ENCODE measurements around the gene MARCO. TPM values are rescaled to one million over a fixed set of nuclear protein-coding genes. Genes with fewer than 3 reads are reported as not detected.

Gene MARCO
- total and polyA plus RNA-seq, 10 of the 15 experiments (the other 5 are each of a cell fraction or from before 2014, with no cell fraction given): 0.13 to 0.67 (median 0.32) TPM; not detected in 5

GRCh38 chr2:119004602-119005001 is 62.6 kb downstream of the MARCO start:
- Histone ChIP-seq H4K20me1 (ENCODE audit: control insufficient read depth, insufficient read depth) (no peaks in the 10 kb centered on the region), H3K36me3 (ENCODE audit: control insufficient read depth in 2 of 2, insufficient read depth in 2 of 2, low read length in 1 of 2) (no peaks in the 10 kb centered on the region), H3K79me2 (ENCODE audit: control insufficient read depth, insufficient read depth, low read length) (no peaks in the 10 kb centered on the region), H3K27ac (ENCODE audit: control insufficient read depth, insufficient read depth) (no peak overlapping the region), H3K27me3 (replicated peaks in 1 of 2; ENCODE audit: control insufficient read depth in 2 of 2, insufficient read depth in 2 of 2, low read length in 1 of 2) (peaks cover 0 to 2% of the 10 kb centered on the region in 2 experiments; a peak in 2 of 4 replicates), H3K4me2 (ENCODE audit: control insufficient read depth, insufficient read depth) (no peak overlapping the region), H3K4me1 (ENCODE audit: control insufficient read depth, insufficient read depth, low read length) (no peaks in the 10 kb centered on the region), H3K9me3 (replicated peaks; ENCODE audit: control insufficient read depth, insufficient read depth, low read length) (no peaks in the 10 kb centered on the region), H3K9ac (ENCODE audit: control insufficient read depth, insufficient read depth, low read length) (no peak overlapping the region), H3K4me3 (no peak overlapping the region), H2AFZ (ENCODE audit: control insufficient read depth, low read depth, low read length) (no peak overlapping the region)
- ChIA-PET POLR2A (no interaction called here), CTCF (interaction anchor here (1.2 to 1.6 kb wide), 2 partner anchors 18 to 123 kb away, joined by 5 read pairs; no protein-coding TSS in a partner anchor), SMC1A (ENCODE audit: uncharacterized antibody, unreplicated experiment) (interaction anchor here (0.8 to 1.1 kb wide), 3 partner anchors 18 to 122 kb away, joined by 3 read pairs; no protein-coding TSS in a partner anchor), RAD21 (ENCODE audit: unreplicated experiment) (interaction anchor here (0.7 to 1.6 kb wide), 3 partner anchors 13 to 18 kb away, joined by 3 to 5 read pairs (median 3); no protein-coding TSS in a partner anchor)
- WGBS (ENCODE audit: insufficient coverage, insufficient replicate concordance, low lambda C conversion rate, missing lambda C conversion rate): 12% methylated on average over 3 of the region's 3 CpGs
- FAIRE-seq (no peak), DNase-seq (ENCODE audit: low read depth, low spot score) (no peak), ATAC-seq (no peak)
- intact Hi-C loops (cut with micrococcal nuclease; ENCODE audit: unreplicated experiment) (no loop called here), in situ Hi-C loops (cut with MboI) (no loop called here)
- no TSS peak for BruUV-seq (replicated peaks)
- TF ChIP-seq BHLHE40 (IDR thresholded peaks at IDR 0.05; ENCODE audit: borderline replicate concordance in 1 of 2, low read depth in 2 of 2, low read length in 1 of 2) (peak in 1 of 2 experiments; percentile 37; a peak in 2 of 4 replicates), CBX3 (IDR thresholded peaks at IDR 0.05; ENCODE audit: borderline replicate concordance, low read depth) (no peak)

- intact Hi-C loops (cut with micrococcal nuclease; ENCODE audit: unreplicated experiment) (no loop called here), in situ Hi-C loops (cut with MboI) (no loop called here)
- H3K79me2 ChIP-seq (ENCODE audit: control insufficient read depth, insufficient read depth, low read length): no peaks in the 10 kb centered on the region
- no TSS peak for BruUV-seq (replicated peaks)
- no peak overlapping the region for H2AFZ ChIP-seq (ENCODE audit: control insufficient read depth, low read depth, low read length)
- ChIA-PET RAD21 (ENCODE audit: unreplicated experiment) (interaction anchor here (0.7 to 1.6 kb wide), 4 partner anchors 14 to 123 kb away, joined by 3 to 5 read pairs (median 3); no protein-coding TSS in a partner anchor), CTCF (interaction anchor here (1.2 to 1.6 kb wide), 3 partner anchors 18 to 124 kb away, joined by 4 to 5 read pairs (median 5); no protein-coding TSS in a partner anchor), SMC1A (ENCODE audit: uncharacterized antibody, unreplicated experiment) (interaction anchor here (0.8 to 1.1 kb wide), 3 partner anchors 18 to 123 kb away, joined by 3 read pairs; no protein-coding TSS in a partner anchor), POLR2A (no interaction called here)
- TF ChIP-seq CBX3 (IDR thresholded peaks at IDR 0.05; ENCODE audit: borderline replicate concordance, low read depth): no peak
- no peak for TF ChIP-seq TCF7 (IDR thresholded peaks at IDR 0.05; ENCODE audit: borderline replicate concordance)
- peak; percentile 63; the same call in 1 of the 2 replicates for TF ChIP-seq TCF12 (IDR thresholded peaks at IDR 0.05; ENCODE audit: low read depth, low read length)
- TF ChIP-seq ZBTB40 (IDR thresholded peaks at IDR 0.05; ENCODE audit: borderline replicate concordance): no peak
- TF ChIP-seq ATF7 (IDR thresholded peaks at IDR 0.05; ENCODE audit: low read depth): peak; percentile 14; the same call in 1 of the 2 replicates
- no peak for TF ChIP-seq MLLT1 (IDR thresholded peaks at IDR 0.05)
- TF ChIP-seq CHD2 (IDR thresholded peaks at IDR 0.05; ENCODE audit: borderline replicate concordance, low read depth, low read length): no peak
- no peak for TF ChIP-seq EZH2 (IDR thresholded peaks at IDR 0.05; ENCODE audit: borderline replicate concordance, control insufficient read depth, low read depth, low read length)
- no peak overlapping the region for H3K27ac ChIP-seq (ENCODE audit: control insufficient read depth, insufficient read depth)
- FAIRE-seq: no peak
- H3K4me3 ChIP-seq: no peak overlapping the region
- no peak overlapping the region for H3K9ac ChIP-seq (ENCODE audit: control insufficient read depth, insufficient read depth, low read length)
- no peaks in the 10 kb centered on the region for H3K36me3 ChIP-seq (ENCODE audit: control insufficient read depth in 2 of 2, insufficient read depth in 2 of 2, low read length in 1 of 2)
- H3K4me1 ChIP-seq (ENCODE audit: control insufficient read depth, insufficient read depth, low read length): no peaks in the 10 kb centered on the region
- 24% methylated on average over 5 of the region's 5 CpGs for WGBS (ENCODE audit: insufficient coverage, insufficient replicate concordance, low lambda C conversion rate, missing lambda C conversion rate)
- no peaks in the 10 kb centered on the region for H3K9me3 ChIP-seq (replicated peaks; ENCODE audit: control insufficient read depth, insufficient read depth, low read length)
- no peaks in the 10 kb centered on the region for H4K20me1 ChIP-seq (ENCODE audit: control insufficient read depth, insufficient read depth)
- H3K27me3 ChIP-seq (replicated peaks in 1 of 2; ENCODE audit: control insufficient read depth in 2 of 2, insufficient read depth in 2 of 2, low read length in 1 of 2): peaks cover 0 to 2% of the 10 kb centered on the region in 2 experiments; a peak in 2 of 4 replicates
- ATAC-seq: peak; percentile 66
- no peak for DNase-seq (ENCODE audit: low read depth, low spot score)
- no peak overlapping the region for H3K4me2 ChIP-seq (ENCODE audit: control insufficient read depth, insufficient read depth)
These were observed 63.1 kb downstream of the MARCO start for GRCh38 chr2:119005051-119005450.
